Activated CD8-positive, alpha-beta memory T cell treated with anti-CD3 and anti-CD28 coated beads, Interleukin-2, amount 50 U/mL, for 1 hour (primary cell): ENCODE data around the gene C3orf80.
"Not testable (repeated sequence)": the region's sequence is repeated elsewhere in the genome, so short reads cannot be mapped to it uniquely, and the experiment has no call there.

Experiments used
- DNase-seq: peaks from one replicate; pipeline ENCODE4 v3.0.0-alpha.2; 2020; ENCODE audit errors: extremely low read depth

Gene C3orf80

DNA sequence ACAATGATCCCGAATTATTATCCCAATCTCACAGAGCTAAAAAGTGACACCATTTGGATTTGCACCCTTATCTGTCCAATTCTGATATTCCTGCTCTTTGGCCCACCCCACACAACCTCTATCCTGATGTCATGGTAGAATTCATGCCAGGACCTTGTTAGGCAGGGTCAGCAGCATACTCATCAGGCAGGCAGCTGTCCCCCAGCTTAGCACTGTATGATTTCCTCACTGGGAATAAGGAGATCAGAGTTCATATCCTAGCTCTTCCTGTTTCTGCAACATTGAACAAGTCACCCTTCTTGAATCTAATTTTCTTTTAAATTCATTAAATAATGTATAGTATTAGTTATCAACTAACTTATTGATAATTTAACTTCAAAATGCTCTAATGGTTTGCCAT lies 12.0 kb upstream of the C3orf80 start:
- no peak for DNase-seq

DNA sequence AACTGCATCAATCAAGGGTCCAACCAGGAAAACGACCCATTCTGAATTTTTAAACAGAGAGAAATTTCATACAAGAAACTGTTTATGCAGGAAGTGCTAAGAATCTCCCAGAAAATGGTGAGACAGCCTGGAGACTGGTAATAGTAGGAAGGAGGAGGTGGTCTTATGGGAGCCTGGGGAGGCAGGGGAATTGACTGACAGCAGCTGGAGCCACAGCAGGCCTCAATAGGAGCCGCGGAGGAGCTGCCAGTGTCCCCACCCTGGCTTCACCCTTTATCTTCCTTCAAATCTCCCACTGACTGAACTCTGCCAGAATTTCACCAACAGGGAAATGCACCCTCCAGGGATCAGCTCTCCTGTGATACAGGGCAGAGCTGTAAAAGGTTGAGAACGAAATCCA lies 7.5 kb upstream of the C3orf80 start:
- no peak for DNase-seq

DNA sequence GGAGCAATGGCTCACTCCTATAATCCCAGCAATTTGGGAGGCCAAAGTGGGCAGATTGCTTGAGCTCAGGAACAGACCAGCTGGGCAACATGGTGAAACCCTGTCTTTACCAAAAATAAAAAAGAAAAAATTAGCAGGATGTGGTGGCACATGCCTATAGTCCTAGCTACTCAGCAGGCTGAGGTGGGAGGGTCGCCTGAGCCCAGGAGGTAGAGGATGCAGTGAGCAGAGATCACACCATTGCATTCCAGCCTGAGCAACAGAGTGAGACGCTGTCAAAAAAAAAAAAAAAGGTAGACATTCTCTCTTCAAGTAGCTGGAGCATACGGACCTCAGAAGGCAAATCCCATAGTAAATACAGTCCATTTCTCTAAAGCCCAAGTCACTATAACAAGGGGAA lies 7.1 kb upstream of the C3orf80 start:
- DNase-seq, result no peak

DNA sequence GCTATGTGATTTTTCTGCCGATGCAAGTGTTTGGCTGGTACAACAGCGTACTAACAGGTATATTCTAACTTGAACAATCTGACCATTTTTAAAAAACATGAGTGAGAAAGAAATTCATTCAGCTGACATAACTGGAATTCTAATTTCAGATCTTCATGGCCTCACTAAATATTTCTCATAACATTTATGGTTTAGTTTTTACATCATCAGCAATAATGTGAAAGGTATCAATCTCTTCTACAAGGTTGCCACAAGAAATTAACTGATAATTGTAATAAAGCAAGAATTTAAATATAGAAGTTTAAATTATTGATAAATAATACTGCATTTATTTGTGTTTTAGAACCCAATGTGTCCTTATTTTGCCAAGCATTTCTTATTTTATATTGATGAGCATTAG lies 5.2 kb upstream of the C3orf80 start:
- no peak for DNase-seq

DNA sequence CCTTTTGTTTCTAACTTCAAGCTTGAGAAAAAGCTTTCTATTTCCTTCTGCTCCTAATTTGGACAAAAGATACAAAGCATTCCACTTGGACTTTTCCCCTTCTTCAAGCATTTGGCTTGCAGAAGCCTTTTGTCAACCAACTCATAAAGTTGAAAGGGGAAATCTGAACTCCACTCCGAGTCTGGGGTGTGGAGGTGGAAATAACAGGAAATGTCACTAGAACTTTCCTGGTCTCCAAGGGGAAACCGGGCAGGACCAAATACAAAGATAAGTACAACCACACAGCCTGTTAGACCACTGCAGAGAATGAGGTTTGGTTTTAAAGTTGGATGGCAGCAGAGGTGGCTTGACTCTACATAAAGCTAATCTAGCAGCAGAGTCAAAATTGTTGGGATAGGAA lies 4.2 kb upstream of the C3orf80 start:
- DNase-seq, result no peak

GRCh38 chr3:160224256-160224655 lies 966 bp upstream of the C3orf80 start:
- no peak for DNase-seq

- no peak for DNase-seq
These were observed 429 bp upstream of the C3orf80 start for GRCh38 chr3:160224811-160225175.

DNA sequence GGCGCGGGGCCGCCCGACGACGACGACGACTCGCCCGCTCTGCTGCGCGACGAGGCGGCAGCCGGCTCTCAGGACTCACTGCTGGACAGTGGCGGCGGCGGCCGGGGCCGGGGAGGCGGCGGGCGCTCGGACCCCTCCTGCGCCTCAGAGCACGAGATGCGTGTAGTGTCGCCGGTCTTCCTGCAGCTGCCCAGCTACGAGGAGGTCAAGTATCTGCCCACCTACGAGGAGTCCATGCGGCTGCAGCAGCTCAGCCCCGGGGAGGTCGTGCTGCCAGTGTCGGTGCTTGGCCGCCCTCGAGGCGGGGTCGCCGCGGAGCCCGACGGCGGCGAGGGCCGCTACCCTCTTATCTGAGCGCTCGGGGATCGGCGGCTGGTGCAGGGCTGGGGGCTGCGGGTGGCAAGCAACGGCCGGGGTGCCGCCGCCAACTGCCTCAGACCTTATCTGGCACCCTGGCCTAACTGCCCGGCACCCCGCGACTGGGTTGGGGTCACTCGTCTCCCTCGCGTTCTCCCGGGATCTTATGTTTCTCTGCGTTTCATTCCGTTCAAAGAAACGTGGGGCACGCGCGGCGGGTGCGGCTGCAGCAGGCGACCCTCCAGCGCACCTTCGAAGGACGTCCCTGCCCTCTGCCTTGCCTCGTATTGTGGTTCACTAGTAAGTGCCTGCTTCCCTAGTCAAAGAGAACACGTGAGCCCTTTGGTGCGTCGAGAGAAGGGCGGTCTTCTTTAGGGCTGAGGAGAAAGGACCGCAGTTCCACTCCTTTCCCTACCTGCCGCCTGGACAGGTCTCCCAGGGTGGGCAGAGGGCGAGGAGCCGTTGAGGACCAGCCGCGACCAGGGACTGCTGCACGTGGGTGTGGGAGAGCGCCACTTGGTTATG lies 1.0 kb downstream of the C3orf80 start:
- DNase-seq, result no peak

DNA sequence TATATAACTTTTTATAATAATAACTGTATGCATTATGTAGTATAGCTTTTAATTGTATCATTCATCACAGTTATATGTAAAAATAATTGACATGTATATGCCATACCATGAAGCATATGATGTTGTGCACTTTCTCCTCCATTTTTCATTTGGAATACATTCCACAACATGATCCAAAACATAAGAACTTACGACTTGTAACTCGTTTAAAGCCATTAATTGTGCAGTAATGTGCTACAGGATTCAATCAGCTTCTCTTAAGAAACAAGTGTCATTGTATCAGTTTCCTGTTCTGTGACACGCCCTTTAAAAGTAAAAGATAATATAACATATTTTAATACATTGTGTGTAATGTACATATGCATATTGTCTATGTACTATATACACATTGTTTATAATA lies 2.2 kb downstream of the C3orf80 start:
- no peak for DNase-seq

GRCh38 chr3:160232014-160232413 lies 6.8 kb downstream of the C3orf80 start:
- DNase-seq, result no peak

DNA sequence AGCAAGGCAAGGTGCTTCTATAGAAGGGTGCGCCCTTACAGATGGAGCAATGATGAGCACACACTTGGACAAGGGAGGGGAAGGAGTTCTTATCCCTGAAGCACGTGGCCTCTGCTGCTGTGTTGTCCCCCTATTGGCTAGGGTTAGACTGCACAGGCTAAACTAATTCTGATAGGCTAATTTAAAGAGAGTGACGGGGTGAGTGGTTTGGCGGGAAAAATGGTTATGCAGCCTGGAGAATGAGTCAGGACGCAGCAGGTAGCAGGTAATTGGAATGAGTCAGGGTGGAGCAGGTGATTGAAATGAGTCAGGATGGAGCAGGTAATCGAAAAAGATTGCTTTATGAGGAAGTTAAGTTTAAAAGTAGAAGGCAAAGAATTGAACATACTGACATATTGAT lies 15.5 kb downstream of the C3orf80 start:
- not testable (repeated sequence) for DNase-seq

- no peak for DNase-seq
These were observed 20.1 kb downstream of the C3orf80 start for GRCh38 chr3:160245261-160245800.

- no peak for DNase-seq
These were observed 22.5 kb downstream of the C3orf80 start for GRCh38 chr3:160247766-160248165.

DNA sequence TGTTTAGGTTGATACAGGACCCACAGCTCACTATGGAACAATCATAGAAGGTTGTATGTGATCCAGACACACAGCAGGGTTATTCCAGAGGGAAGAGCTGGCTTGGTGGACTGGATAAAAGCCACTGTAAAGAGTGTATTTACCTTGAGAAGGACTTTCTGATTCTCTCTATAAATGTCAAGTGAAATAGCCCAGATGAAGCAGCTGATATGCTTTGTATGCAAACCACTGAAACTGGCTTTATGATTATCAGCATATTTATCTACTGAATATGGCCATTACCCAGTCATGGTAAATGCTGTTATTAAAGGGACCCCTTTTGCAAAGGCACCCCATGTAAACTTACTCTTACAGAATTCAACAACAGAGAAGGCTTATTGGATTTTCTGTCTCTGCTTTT lies 28.1 kb downstream of the C3orf80 start:
- DNase-seq, result no peak

DNA sequence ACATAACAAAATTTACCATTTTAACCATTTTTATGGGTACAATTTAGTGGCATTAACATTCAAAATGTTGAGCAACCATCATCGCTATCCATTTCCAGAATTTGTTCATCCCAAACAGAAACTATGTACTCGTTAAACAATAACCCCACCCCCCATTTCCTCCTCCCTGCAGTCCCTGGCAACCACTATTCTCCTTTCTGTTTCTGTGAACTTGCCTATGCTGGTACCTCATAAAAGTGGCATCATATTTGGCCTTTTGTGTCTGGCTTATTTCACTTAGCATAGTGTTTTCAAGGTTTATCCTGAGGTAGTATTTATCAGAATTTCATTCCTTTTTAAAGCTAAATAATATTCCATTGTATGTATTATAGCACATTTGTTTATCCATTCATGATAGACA lies 32.4 kb downstream of the C3orf80 start:
- no peak for DNase-seq

DNA sequence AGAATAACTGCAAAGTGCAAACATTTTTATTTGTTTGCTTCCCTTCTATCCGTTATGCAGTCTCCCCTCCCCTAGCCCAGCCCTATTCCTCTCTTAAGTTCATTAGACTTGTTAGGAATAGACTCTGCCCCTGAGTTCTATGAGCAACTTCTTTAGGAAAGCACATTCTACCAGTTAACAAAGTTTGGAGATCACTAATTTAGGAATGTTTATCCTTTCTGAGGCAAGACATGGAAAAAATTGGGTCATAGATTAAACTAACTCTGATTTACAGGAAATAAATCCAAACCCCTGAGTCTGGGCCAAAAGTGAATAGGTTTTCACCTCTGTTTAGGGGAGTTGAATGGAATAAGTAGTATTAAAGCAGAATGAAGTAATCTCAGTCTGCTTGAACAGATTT lies 34.4 kb downstream of the C3orf80 start:
- DNase-seq, result no peak

GRCh38 chr3:160260587-160261270 lies 35.5 kb downstream of the C3orf80 start:
- DNase-seq, result no peak

GRCh38 chr3:160265088-160265487 lies 39.9 kb downstream of the C3orf80 start:
- no peak for DNase-seq
